ENCODE measurements around the gene MRPL12. TPM values are rescaled to one million over a fixed set of nuclear protein-coding genes. Genes with fewer than 3 reads are reported as not detected.

Gene MRPL12
- total and polyA plus RNA-seq, 2 experiments from 2014 or later: 24.5 to 94.6 TPM

DNA sequence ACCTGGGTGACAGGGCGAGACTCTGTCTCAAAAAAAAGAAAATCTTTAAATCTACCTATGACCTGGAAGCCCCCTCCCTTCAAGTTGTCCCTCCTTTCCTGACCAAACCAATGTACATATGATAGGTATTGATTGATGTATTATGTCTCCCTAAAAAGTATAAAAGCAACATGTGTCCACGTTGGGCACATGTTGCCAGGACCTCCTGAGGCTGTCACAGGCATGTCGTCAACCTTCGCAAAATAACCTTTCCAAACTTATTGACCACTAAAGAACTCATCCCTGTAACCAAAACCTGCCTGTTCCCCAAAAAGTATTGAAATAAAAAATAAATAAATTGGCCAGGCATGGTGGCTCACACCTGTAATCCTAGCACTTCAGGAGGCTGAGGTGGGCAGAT, 41.2 kb upstream of the MRPL12 start:
- Histone ChIP-seq H3K4me2 (no peak overlapping the region), H4K20me1 (ENCODE audit: insufficient read depth, poor library complexity, severe bottlenecking) (no peaks in the 10 kb centered on the region), H3K79me2 (peaks cover 13% of the 10 kb centered on the region), H3K9me3 (ENCODE audit: low read depth) (no peaks in the 10 kb centered on the region), H3K4me1 (ENCODE audit: insufficient read depth) (peaks cover 9% of the 10 kb centered on the region), H3K27me3 (no peaks in the 10 kb centered on the region), H2AFZ (no peak overlapping the region), H3K27ac (no peak overlapping the region), H3K9me2 (replicated peaks; ENCODE audit: insufficient read depth) (no peaks in the 10 kb centered on the region), H3K36me3 (replicated peaks; ENCODE audit: insufficient read depth, low read depth) (no peaks in the 10 kb centered on the region), H3K4me3 (no peak overlapping the region)
- WGBS (ENCODE audit: low lambda C conversion rate, missing lambda C conversion rate): 92% methylated on average over 4 of the region's 4 CpGs
- TF ChIP-seq EZH2phosphoT487 (IDR thresholded peaks at IDR 0.05; ENCODE audit: low read depth, severe bottlenecking, unreplicated experiment) (no peak), EZH2 (IDR thresholded peaks at IDR 0.05; ENCODE audit: borderline replicate concordance) (no peak)
- TF ChIP-seq, protein P1, sequence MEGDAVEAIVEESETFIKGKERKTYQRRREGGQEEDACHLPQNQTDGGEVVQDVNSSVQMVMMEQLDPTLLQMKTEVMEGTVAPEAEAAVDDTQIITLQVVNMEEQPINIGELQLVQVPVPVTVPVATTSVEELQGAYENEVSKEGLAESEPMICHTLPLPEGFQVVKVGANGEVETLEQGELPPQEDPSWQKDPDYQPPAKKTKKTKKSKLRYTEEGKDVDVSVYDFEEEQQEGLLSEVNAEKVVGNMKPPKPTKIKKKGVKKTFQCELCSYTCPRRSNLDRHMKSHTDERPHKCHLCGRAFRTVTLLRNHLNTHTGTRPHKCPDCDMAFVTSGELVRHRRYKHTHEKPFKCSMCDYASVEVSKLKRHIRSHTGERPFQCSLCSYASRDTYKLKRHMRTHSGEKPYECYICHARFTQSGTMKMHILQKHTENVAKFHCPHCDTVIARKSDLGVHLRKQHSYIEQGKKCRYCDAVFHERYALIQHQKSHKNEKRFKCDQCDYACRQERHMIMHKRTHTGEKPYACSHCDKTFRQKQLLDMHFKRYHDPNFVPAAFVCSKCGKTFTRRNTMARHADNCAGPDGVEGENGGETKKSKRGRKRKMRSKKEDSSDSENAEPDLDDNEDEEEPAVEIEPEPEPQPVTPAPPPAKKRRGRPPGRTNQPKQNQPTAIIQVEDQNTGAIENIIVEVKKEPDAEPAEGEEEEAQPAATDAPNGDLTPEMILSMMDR (IDR thresholded peaks at IDR 0.05; ENCODE audit: poor library complexity): no peak
- no peak for DNase-seq (ENCODE audit: low spot score)

DNA sequence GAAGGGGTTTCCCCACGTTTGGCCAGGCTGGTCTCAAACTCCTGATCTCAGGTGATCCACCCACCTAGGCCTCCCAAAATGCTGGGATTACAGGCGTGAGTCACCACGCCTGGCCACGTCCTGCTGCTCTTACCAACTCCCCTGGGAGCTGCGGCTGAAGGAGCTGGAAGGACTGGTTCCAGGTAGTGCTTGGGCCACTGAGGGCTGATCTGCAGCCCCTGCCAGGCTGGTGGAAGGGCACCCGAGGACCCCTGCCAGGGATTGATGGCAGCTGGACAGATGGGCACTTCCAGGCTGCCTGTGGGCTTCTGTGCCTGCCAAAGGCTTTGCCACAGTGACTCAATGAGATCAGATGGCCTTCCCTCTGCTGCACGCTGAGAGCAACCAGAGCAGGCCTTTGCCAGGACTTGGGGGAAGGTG, 39.1 kb upstream of the MRPL12 start:
- Histone ChIP-seq H3K79me2 (peaks cover 30% of the 10 kb centered on the region), H3K4me3 (no peak overlapping the region), H3K9me2 (replicated peaks; ENCODE audit: insufficient read depth) (no peaks in the 10 kb centered on the region), H2AFZ (no peak overlapping the region), H4K20me1 (ENCODE audit: insufficient read depth, poor library complexity, severe bottlenecking) (no peaks in the 10 kb centered on the region), H3K4me2 (no peak overlapping the region), H3K27ac (no peak overlapping the region), H3K27me3 (no peaks in the 10 kb centered on the region), H3K36me3 (replicated peaks; ENCODE audit: insufficient read depth, low read depth) (no peaks in the 10 kb centered on the region), H3K9me3 (ENCODE audit: low read depth) (no peaks in the 10 kb centered on the region), H3K4me1 (ENCODE audit: insufficient read depth) (peaks cover 15% of the 10 kb centered on the region)
- no peak for DNase-seq (ENCODE audit: low spot score)
- no peak for TF ChIP-seq EZH2phosphoT487 (IDR thresholded peaks at IDR 0.05; ENCODE audit: low read depth, severe bottlenecking, unreplicated experiment)
- no peak for TF ChIP-seq EZH2 (IDR thresholded peaks at IDR 0.05; ENCODE audit: borderline replicate concordance)
- TF ChIP-seq, protein P1 (IDR thresholded peaks at IDR 0.05; ENCODE audit: poor library complexity): no peak
- WGBS (ENCODE audit: low lambda C conversion rate, missing lambda C conversion rate): 88% methylated on average over 7 of the region's 7 CpGs

DNA sequence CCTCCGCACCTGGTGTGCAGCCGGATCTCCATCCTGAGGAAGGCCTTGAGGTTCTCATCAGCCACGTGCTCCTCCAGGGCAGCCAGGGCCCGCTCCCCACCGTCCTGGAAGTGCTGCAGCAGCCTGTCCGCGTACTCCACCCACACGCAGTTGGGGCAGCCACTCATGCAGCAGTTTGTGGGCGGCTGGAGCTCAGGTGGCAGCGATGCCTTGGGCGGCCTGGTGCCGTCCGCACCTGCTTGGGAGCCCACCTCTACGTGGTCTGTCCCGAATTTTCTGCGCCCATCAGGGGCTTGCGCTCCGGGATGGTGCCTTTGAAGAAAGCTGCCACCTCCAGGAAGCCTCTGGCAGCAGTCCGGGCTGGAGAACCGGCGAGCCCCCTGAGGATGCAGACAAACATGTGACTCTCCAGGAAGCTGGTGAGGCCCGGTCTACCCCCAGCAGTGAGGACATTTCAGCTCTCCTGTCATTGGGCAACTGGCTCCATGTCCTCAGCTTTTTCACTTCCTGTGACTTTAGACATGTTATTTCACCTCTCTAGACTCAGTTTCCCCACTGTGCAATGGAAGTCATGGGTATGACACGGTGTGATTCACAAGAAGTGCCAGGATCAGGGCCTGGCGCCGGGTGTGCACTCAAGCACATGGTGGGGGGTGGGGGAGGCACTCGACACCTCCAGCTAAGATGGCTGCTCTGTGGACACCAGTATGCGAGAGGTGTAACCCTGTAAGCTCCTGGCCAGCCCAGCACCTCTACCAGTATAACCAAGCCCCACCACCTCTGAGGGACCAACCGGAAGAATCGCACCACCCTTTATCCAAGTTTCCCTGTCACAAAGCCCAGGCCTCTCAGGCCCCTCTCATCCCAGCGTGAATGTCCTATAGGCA, 37.7 kb upstream of the MRPL12 start:
- peaks cover 15% of the 10 kb centered on the region for H3K4me1 ChIP-seq (ENCODE audit: insufficient read depth)
- H3K4me2 ChIP-seq: peak overlapping the region; percentile 88
- no peaks in the 10 kb centered on the region for H3K27me3 ChIP-seq
- TF ChIP-seq EZH2 (IDR thresholded peaks at IDR 0.05; ENCODE audit: borderline replicate concordance) (no peak), EZH2phosphoT487 (IDR thresholded peaks at IDR 0.05; ENCODE audit: low read depth, severe bottlenecking, unreplicated experiment) (no peak)
- TF ChIP-seq, protein P1 (IDR thresholded peaks at IDR 0.05; ENCODE audit: poor library complexity): no peak
- no peak for DNase-seq (ENCODE audit: low spot score)
- 77% methylated on average over 30 of the region's 30 CpGs for WGBS (ENCODE audit: low lambda C conversion rate, missing lambda C conversion rate)
- peak overlapping the region; percentile 94 for H3K27ac ChIP-seq
- no peaks in the 10 kb centered on the region for H3K36me3 ChIP-seq (replicated peaks; ENCODE audit: insufficient read depth, low read depth)
- H4K20me1 ChIP-seq (ENCODE audit: insufficient read depth, poor library complexity, severe bottlenecking): no peaks in the 10 kb centered on the region
- peak overlapping the region; percentile 89 for H3K4me3 ChIP-seq
- H2AFZ ChIP-seq: peak overlapping the region; percentile 85
- no peaks in the 10 kb centered on the region for H3K9me2 ChIP-seq (replicated peaks; ENCODE audit: insufficient read depth)
- no peaks in the 10 kb centered on the region for H3K9me3 ChIP-seq (ENCODE audit: low read depth)
- peaks cover 34% of the 10 kb centered on the region for H3K79me2 ChIP-seq

All from hepatocyte (in vitro differentiated cells).